Breast epithelium (tissue), 4 donors: ENCODE results near the gene NAT9. TPM values are rescaled to one million over a fixed set of nuclear protein-coding genes. Genes with fewer than 3 reads are reported as not detected.

Source experiments
- DNase-seq, 2 donors: peaks; one replicate each; pipeline ENCODE4 v3.0.0-alpha.2; 2019; ENCODE audit warnings: low spot score in 2 of 2
- H3K27ac ChIP-seq, 2 donors: fragments of 200-600 bp; sonication (generic) in 1 of 2; one replicate each; pipeline ENCODE4 v1.5.1; 2016 to 2019; ENCODE audit warnings: mild to moderate bottlenecking in 1 of 2
- H3K27me3 ChIP-seq, 2 donors: fragments of 200-600 bp; sonication (generic) in 1 of 2; one replicate each; pipeline versions ENCODE4 v1.5.1 to v1.6.0; 2017 to 2019; ENCODE audit warnings: control low read depth in 1 of 2, mild to moderate bottlenecking in 1 of 2
- H3K36me3 ChIP-seq: fragments of 200-600 bp; one replicate; pipeline ENCODE4 v1.5.1; 2019
- H3K4me1 ChIP-seq, 2 donors: fragments of 200-600 bp; sonication (generic); one replicate each; pipeline ENCODE4 v1.5.1; 2016 to 2019; ENCODE audit warnings: control low read depth in 1 of 2
- H3K4me3 ChIP-seq, 3 donors: fragments of 200-600 bp; sonication (generic); 1 replicate in 2 of 3; 2 replicates in 1 of 3; pipeline ENCODE4 v1.5.1; 2016 to 2019; ENCODE audit warnings: mild to moderate bottlenecking in 3 of 3, moderate library complexity in 2 of 3
- H3K9me3 ChIP-seq, 2 donors: fragments of 200-600 bp; sonication (generic) in 1 of 2; one replicate each; pipeline ENCODE4 v1.5.1; 2016 to 2019; ENCODE audit warnings: control low read depth in 1 of 2
- CTCF ChIP-seq, 3 donors: fragments of 450-650 bp; IDR thresholded peaks; one replicate each; pipeline ENCODE4 v1.5.1; 2016 to 2017; ENCODE audit warnings: antibody characterized with exemption in 3 of 3, mild to moderate bottlenecking in 3 of 3, moderate library complexity in 3 of 3
- POLR2A ChIP-seq: fragments of 450-650 bp; IDR thresholded peaks from one replicate; pipeline ENCODE4 v1.6.1; 2016; ENCODE audit warnings: antibody characterized with exemption, mild to moderate bottlenecking, moderate library complexity
- POLR2AphosphoS5 ChIP-seq, 3 donors: sonication (generic); formaldehyde crosslinking; IDR thresholded peaks; one replicate each; pipeline ENCODE4 v1.6.1; 2017; ENCODE audit warnings: antibody characterized with exemption in 3 of 3
- intact Hi-C: fragments of 100-400 bp; cut with DNase I; formaldehyde crosslinking; loops from one replicate; pipeline ENCODE4 v1.15.1; 2023; ENCODE audit warnings: low total_unique reads
- total RNA-seq, 3 donors: library from RNA; depleted of rRNA; stranded (reverse); fragments of >200 nt; gene quantifications; one replicate each; pipeline ENCODE4 v1.1.0, GENCODE V29; 2016

The NAT9 gene
- total RNA-seq, 3 donors from 2014 or later, result 20.6 to 41.3 (median 40.0) TPM

GRCh38 chr17:74786431-74787055, 10.4 kb upstream of the NAT9 start:
- no peaks in the 10 kb centered on the region for H3K27me3 ChIP-seq
- H3K9me3 ChIP-seq, result no peaks in the 10 kb centered on the region
- H3K4me1 ChIP-seq, result no peaks in the 10 kb centered on the region
- intact Hi-C loops, result no loop called here
- H3K4me3 ChIP-seq, result no peak overlapping the region
- DNase-seq, result no peak
- TF ChIP-seq POLR2A (no peak), POLR2AphosphoS5 (IDR thresholded peaks at IDR 0.05) (no peak), CTCF (IDR thresholded peaks at IDR 0.05) (no peak)
- no peaks in the 10 kb centered on the region for H3K36me3 ChIP-seq
- H3K27ac ChIP-seq, result no peak overlapping the region

GRCh38 chr17:74785981-74786360, 9.8 kb upstream of the NAT9 start:
- H3K9me3 ChIP-seq, result no peaks in the 10 kb centered on the region
- no peaks in the 10 kb centered on the region for H3K36me3 ChIP-seq
- intact Hi-C loops, result no loop called here

GRCh38 chr17:74785096-74785980, 9.2 kb upstream of the NAT9 start:
- no peaks in the 10 kb centered on the region for H3K9me3 ChIP-seq
- H3K27me3 ChIP-seq, result no peaks in the 10 kb centered on the region
- H3K27ac ChIP-seq, result no peak overlapping the region
- intact Hi-C loops, result no loop called here
- TF ChIP-seq POLR2A (no peak), CTCF (IDR thresholded peaks at IDR 0.05) (no peak), POLR2AphosphoS5 (IDR thresholded peaks at IDR 0.05) (no peak)
- H3K4me1 ChIP-seq, result no peaks in the 10 kb centered on the region
- H3K4me3 ChIP-seq, result no peak overlapping the region
- no peaks in the 10 kb centered on the region for H3K36me3 ChIP-seq
- no peak for DNase-seq

More at GRCh38 chr17:74785981-74786360, 9.8 kb upstream of the NAT9 start:
- Histone ChIP-seq H3K4me1 (no peaks in the 10 kb centered on the region), H3K4me3 (no peak overlapping the region), H3K27ac (no peak overlapping the region), H3K27me3 (no peaks in the 10 kb centered on the region)
- no peak for DNase-seq
- TF ChIP-seq POLR2AphosphoS5 (IDR thresholded peaks at IDR 0.05) (no peak), CTCF (IDR thresholded peaks at IDR 0.05) (no peak), POLR2A (no peak)

GRCh38 chr17:74784125-74784810, 8.1 kb upstream of the NAT9 start:
- no peak for DNase-seq
- H3K27ac ChIP-seq, result no peak overlapping the region
- intact Hi-C loops, result no loop called here
- H3K36me3 ChIP-seq, result no peaks in the 10 kb centered on the region
- TF ChIP-seq POLR2A (no peak), CTCF (IDR thresholded peaks at IDR 0.05) (no peak), POLR2AphosphoS5 (IDR thresholded peaks at IDR 0.05) (no peak)
- H3K4me1 ChIP-seq, result no peaks in the 10 kb centered on the region
- H3K9me3 ChIP-seq, result no peaks in the 10 kb centered on the region
- no peak overlapping the region for H3K4me3 ChIP-seq
- H3K27me3 ChIP-seq, result no peaks in the 10 kb centered on the region
